ENCODE measurements around the gene CPNE2. TPM values are rescaled to one million over a fixed set of nuclear protein-coding genes. Genes with fewer than 3 reads are reported as not detected.

Gene CPNE2
- polyA plus RNA-seq, 1 donor (not counting 4 experiments of a cell fraction or from before 2014, with no cell fraction given): 26.5 TPM

- Histone ChIP-seq H3K4me3 (ENCODE audit: control insufficient read depth in 2 of 3, extremely low read depth in 1 of 3, insufficient read depth in 2 of 3, low read depth in 1 of 3, low read length in 3 of 3) (no peak overlapping the region), H3K4me1 (ENCODE audit: control insufficient read depth, extremely low read depth, insufficient read depth, low read length) (peaks cover 11% of the 10 kb centered on the region), H3K9ac (ENCODE audit: control insufficient read depth, extremely low read depth, insufficient read depth, low read length) (no peak overlapping the region), H4K20me1 (ENCODE audit: control insufficient read depth, extremely low read depth, insufficient read depth, low read length) (no peaks in the 10 kb centered on the region), H3K36me3 (ENCODE audit: control insufficient read depth in 2 of 2, extremely low read depth in 1 of 2, insufficient read depth in 2 of 2, low read length in 2 of 2) (peaks cover 18 to 19% of the 10 kb centered on the region in 2 experiments), H2AFZ (ENCODE audit: control insufficient read depth, low read length) (no peak overlapping the region), H3K79me2 (ENCODE audit: control insufficient read depth, insufficient read depth, low read length) (no peaks in the 10 kb centered on the region), H3K27me3 (ENCODE audit: control insufficient read depth, extremely low read depth, insufficient read depth, low read length) (no peaks in the 10 kb centered on the region), H3K9me1 (ENCODE audit: control insufficient read depth, extremely low read depth, insufficient read depth, low read length) (peaks cover 5% of the 10 kb centered on the region), H3K9me3 (ENCODE audit: control insufficient read depth, low read depth, low read length) (no peaks in the 10 kb centered on the region), H3K4me2 (ENCODE audit: control insufficient read depth, extremely low read depth, insufficient read depth, low read depth, low read length) (no peak overlapping the region), H3K27ac (ENCODE audit: control insufficient read depth, insufficient read depth, low read length) (no peak overlapping the region)
- no peak for DNase-seq (ENCODE audit: low read depth, low spot score)
- dilution Hi-C loops (cut with MboI; ENCODE audit: extremely low pct_ligation_motif_present, low sequenced_read_pairs): no loop called here
- no peak for FAIRE-seq
- no peak for TF ChIP-seq EZH2 (IDR thresholded peaks at IDR 0.05; ENCODE audit: low read length)
- TF ChIP-seq CTCF (optimal IDR thresholded peaks at IDR 0.05 in 1 of 3, IDR thresholded peaks at IDR 0.05 in 1 of 3, conservative IDR thresholded peaks at IDR 0.05 in 1 of 3; ENCODE audit: extremely low read depth in 1 of 3, insufficient read depth in 2 of 3, low read length in 3 of 3): no peak
These were observed 60.0 kb downstream of the CPNE2 start for GRCh38 chr16:57152096-57153093.

GRCh38 chr16:57153841-57154240, 61.5 kb downstream of the CPNE2 start:
- FAIRE-seq (no peak), DNase-seq (ENCODE audit: low read depth, low spot score) (no peak)
- H3K4me3 ChIP-seq (ENCODE audit: control insufficient read depth in 2 of 3, extremely low read depth in 1 of 3, insufficient read depth in 2 of 3, low read depth in 1 of 3, low read length in 3 of 3): no peak overlapping the region
- H3K4me2 ChIP-seq (ENCODE audit: control insufficient read depth, extremely low read depth, insufficient read depth, low read depth, low read length): no peak overlapping the region
- TF ChIP-seq EZH2 (IDR thresholded peaks at IDR 0.05; ENCODE audit: low read length) (no peak), CTCF (optimal IDR thresholded peaks at IDR 0.05 in 1 of 3, IDR thresholded peaks at IDR 0.05 in 1 of 3, conservative IDR thresholded peaks at IDR 0.05 in 1 of 3; ENCODE audit: extremely low read depth in 1 of 3, insufficient read depth in 2 of 3, low read length in 3 of 3) (no peak)
- H3K27ac ChIP-seq (ENCODE audit: control insufficient read depth, insufficient read depth, low read length): no peak overlapping the region
- H3K9me3 ChIP-seq (ENCODE audit: control insufficient read depth, low read depth, low read length): no peaks in the 10 kb centered on the region
- H3K9ac ChIP-seq (ENCODE audit: control insufficient read depth, extremely low read depth, insufficient read depth, low read length): no peak overlapping the region
- dilution Hi-C loops (cut with MboI; ENCODE audit: extremely low pct_ligation_motif_present, low sequenced_read_pairs): no loop called here
- H2AFZ ChIP-seq (ENCODE audit: control insufficient read depth, low read length): no peak overlapping the region
- no peaks in the 10 kb centered on the region for H4K20me1 ChIP-seq (ENCODE audit: control insufficient read depth, extremely low read depth, insufficient read depth, low read length)
- H3K36me3 ChIP-seq (ENCODE audit: control insufficient read depth in 2 of 2, extremely low read depth in 1 of 2, insufficient read depth in 2 of 2, low read length in 2 of 2): peaks cover 17 to 21% of the 10 kb centered on the region in 2 experiments
- H3K79me2 ChIP-seq (ENCODE audit: control insufficient read depth, insufficient read depth, low read length): no peaks in the 10 kb centered on the region
- H3K27me3 ChIP-seq (ENCODE audit: control insufficient read depth, extremely low read depth, insufficient read depth, low read length): no peaks in the 10 kb centered on the region
- no peaks in the 10 kb centered on the region for H3K4me1 ChIP-seq (ENCODE audit: control insufficient read depth, extremely low read depth, insufficient read depth, low read length)
- no peaks in the 10 kb centered on the region for H3K9me1 ChIP-seq (ENCODE audit: control insufficient read depth, extremely low read depth, insufficient read depth, low read length)

Data from keratinocyte (primary cell).